ENCODE measurements around the gene TOX2.

The TOX2 gene

DNA sequence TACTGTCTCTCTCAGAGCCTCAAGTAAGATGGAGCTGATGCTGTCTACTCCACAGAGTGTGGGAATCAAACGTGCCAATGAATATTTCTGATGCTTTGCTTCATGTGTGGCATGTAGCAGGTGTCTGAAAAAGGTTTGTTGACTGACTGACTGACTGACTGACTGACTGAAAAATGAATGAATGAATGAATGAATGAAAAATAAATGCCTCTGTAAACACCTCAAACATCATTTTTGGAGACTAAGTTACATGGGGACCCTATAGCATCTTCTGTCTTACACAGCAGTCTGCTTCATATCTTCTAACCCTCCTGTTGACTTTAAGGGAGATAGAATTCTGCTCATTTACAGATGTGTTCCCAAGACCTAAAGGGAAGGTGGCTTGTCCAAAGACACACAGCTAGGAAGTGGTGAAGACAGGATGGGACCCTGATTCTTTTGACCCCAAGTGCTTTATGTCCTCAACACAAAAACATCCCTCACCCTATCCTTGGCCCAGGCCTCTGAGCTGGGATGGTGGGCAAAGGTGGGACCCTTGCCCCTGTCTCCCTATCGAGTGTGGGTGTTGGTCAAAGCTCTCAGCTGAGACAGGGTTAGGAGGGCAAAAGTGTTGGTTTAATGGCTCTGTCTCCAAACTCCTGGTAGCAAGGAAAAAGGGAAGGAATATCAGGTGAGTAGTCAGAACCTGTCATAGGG lies 104.4 kb downstream of the TOX2 start:
- H3K27me3 ChIP-seq (ENCODE audit: control insufficient read depth in 5 of 5, insufficient read depth in 4 of 5, low read length in 5 of 5) = peaks cover 0 to 29% (median 18%) of the 10 kb centered on the region in 5 donors
- H3K36me3 ChIP-seq (ENCODE audit: control insufficient read depth in 5 of 5, insufficient read depth in 5 of 5, low read length in 5 of 5) = no peaks in the 10 kb centered on the region
- no peak overlapping the region for H3K27ac ChIP-seq (ENCODE audit: low read depth, low read length)
- no peak overlapping the region for H3K9ac ChIP-seq (ENCODE audit: low read length in 5 of 5)
- H3K4me1 ChIP-seq (ENCODE audit: control insufficient read depth in 5 of 5, insufficient read depth in 5 of 5, low read length in 5 of 5) = peaks cover 0 to 9% (median 3%) of the 10 kb centered on the region in 5 donors
- no peaks in the 10 kb centered on the region for H3K9me3 ChIP-seq (ENCODE audit: control insufficient read depth in 5 of 5, low read length in 5 of 5)
- no peak overlapping the region for H3K4me3 ChIP-seq (ENCODE audit: low read depth in 1 of 5, low read length in 5 of 5)

DNA sequence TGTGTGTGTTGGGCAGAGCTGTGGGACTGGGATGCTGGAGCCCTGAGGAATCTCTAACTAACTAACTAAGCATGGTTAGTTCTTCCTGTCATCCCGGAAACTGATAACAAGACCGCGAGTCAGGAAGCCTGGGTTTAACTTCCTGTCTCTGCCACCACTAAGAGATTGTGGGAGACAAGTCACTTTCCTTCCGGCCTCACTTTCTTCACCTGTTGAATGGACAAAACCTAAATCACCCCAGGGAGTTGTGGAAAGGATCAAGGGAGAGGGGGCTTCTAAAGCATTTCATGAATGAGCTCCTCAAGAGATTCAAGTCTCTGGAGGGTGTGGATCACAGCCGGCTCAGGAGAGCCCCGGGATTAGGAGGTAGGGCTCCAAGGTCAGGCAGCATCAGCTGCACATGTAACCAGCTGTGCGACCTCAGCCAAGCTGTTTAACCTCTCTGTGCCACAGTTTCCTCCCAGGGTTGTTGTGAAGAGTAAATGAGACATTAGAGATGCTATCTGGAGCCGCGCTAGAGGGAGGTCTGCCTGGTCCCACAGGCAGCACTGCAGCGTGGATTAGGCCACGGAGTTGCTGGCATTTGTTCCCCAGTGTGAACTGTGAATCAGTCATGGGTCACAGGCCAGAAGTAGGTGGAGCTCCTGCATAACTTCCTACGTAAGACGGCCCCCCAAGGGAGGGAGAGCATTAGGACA lies 105.1 kb downstream of the TOX2 start:
- Histone ChIP-seq H3K4me1 (ENCODE audit: control insufficient read depth in 5 of 5, insufficient read depth in 5 of 5, low read length in 5 of 5) (peaks cover 0 to 9% (median 2%) of the 10 kb centered on the region in 5 donors), H3K36me3 (ENCODE audit: control insufficient read depth in 5 of 5, insufficient read depth in 5 of 5, low read length in 5 of 5) (no peaks in the 10 kb centered on the region), H3K4me3 (ENCODE audit: low read depth in 1 of 5, low read length in 5 of 5) (no peak overlapping the region), H3K9me3 (ENCODE audit: control insufficient read depth in 5 of 5, low read length in 5 of 5) (no peaks in the 10 kb centered on the region), H3K9ac (ENCODE audit: low read length in 5 of 5) (no peak overlapping the region), H3K27me3 (ENCODE audit: control insufficient read depth in 5 of 5, insufficient read depth in 4 of 5, low read length in 5 of 5) (peaks cover 0 to 25% (median 11%) of the 10 kb centered on the region in 5 donors), H3K27ac (ENCODE audit: low read depth, low read length) (no peak overlapping the region)

DNA sequence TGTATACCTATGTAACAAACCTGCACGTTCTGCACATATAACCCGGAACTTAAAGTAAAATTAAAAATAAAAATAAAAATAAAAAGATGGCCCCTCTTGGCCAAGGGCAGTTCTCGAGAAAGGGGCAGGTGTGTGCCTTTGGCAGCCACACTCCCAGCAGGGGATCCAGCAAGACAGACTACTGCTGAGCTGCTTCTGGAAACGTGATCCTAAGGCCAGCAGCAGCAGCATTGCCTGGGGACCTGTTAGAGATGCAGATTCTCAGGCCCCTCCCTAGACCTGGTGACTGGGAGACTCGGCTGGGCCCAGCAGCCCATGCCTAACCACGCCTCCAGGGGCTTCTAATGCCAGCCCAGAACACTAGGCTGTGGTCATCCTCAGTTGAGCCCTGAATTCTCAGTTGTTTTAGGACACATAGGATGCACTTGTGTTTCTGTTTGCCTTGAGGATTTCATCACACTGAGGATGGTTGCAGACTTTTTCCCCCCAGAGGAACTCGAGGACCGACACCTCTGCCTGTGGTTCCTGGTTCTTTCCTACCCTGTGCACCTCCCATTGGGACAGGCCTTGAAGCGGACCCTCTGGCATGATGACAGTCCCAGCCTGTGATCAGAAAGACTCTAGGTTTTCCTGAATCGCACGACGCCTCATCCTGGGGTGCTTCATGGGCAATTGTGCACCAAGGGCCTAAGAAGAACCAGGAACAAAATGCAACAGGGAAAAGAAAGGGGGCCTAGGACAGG lies 105.9 kb downstream of the TOX2 start:
- Histone ChIP-seq H3K9ac (ENCODE audit: low read length in 5 of 5) (no peak overlapping the region), H3K27me3 (ENCODE audit: control insufficient read depth in 5 of 5, insufficient read depth in 4 of 5, low read length in 5 of 5) (peaks cover 0 to 28% (median 9%) of the 10 kb centered on the region in 5 donors), H3K9me3 (ENCODE audit: control insufficient read depth in 5 of 5, low read length in 5 of 5) (no peaks in the 10 kb centered on the region), H3K4me3 (ENCODE audit: low read depth in 1 of 5, low read length in 5 of 5) (no peak overlapping the region), H3K4me1 (ENCODE audit: control insufficient read depth in 5 of 5, insufficient read depth in 5 of 5, low read length in 5 of 5) (peaks cover 0 to 9% (median 2%) of the 10 kb centered on the region in 5 donors), H3K27ac (ENCODE audit: low read depth, low read length) (no peak overlapping the region), H3K36me3 (ENCODE audit: control insufficient read depth in 5 of 5, insufficient read depth in 5 of 5, low read length in 5 of 5) (no peaks in the 10 kb centered on the region)

DNA sequence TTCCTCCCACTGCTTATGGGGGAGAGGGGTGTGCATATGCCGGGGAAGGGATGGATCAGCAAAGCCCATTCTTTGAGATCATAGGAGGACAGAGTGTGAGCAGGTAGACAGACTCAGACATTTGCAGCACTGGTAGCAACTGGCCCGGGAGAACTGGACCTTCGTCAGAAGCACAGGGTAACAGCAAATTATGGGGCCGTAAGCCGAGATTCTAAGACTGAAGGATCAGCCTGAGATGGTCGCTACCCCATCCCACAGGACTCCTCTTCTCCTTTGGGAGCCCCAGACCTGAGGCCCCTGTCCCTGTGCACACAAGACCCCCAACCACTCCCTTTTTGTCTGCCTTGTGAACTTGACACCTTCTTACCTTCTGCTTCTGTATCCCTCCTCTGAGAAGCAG lies 106.5 kb downstream of the TOX2 start:
- Histone ChIP-seq H3K9me3 (ENCODE audit: control insufficient read depth in 5 of 5, low read length in 5 of 5) (no peaks in the 10 kb centered on the region), H3K36me3 (ENCODE audit: control insufficient read depth in 5 of 5, insufficient read depth in 5 of 5, low read length in 5 of 5) (no peaks in the 10 kb centered on the region), H3K27me3 (ENCODE audit: control insufficient read depth in 5 of 5, insufficient read depth in 4 of 5, low read length in 5 of 5) (peaks cover 0 to 24% (median 9%) of the 10 kb centered on the region in 5 donors), H3K4me1 (ENCODE audit: control insufficient read depth in 5 of 5, insufficient read depth in 5 of 5, low read length in 5 of 5) (peaks cover 0 to 9% (median 2%) of the 10 kb centered on the region in 5 donors), H3K9ac (ENCODE audit: low read length in 5 of 5) (no peak overlapping the region), H3K27ac (ENCODE audit: low read depth, low read length) (no peak overlapping the region), H3K4me3 (ENCODE audit: low read depth in 1 of 5, low read length in 5 of 5) (no peak overlapping the region)

DNA sequence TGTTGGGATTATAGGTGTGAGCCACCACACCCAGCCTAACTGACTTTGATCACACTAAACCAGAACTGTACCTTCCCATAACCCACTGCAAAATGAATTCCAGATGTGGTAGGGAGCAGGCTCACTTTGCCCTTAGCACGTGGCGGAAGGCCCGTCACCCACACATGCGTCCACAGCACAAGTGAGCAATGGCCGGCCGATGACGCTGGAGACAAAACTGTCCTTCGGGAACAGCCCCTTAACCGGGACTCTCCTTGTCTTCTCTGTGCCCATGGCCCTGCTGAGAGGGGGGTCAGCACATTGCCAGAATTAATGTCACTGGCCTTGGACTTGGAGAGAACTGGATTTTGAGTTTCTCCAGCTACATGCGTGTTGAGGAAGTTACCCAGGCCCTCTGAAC lies 107.2 kb downstream of the TOX2 start:
- peaks cover 0 to 10% (median 2%) of the 10 kb centered on the region in 5 donors for H3K4me1 ChIP-seq (ENCODE audit: control insufficient read depth in 5 of 5, insufficient read depth in 5 of 5, low read length in 5 of 5)
- H3K36me3 ChIP-seq (ENCODE audit: control insufficient read depth in 5 of 5, insufficient read depth in 5 of 5, low read length in 5 of 5) = no peaks in the 10 kb centered on the region
- no peak overlapping the region for H3K27ac ChIP-seq (ENCODE audit: low read depth, low read length)
- H3K9me3 ChIP-seq (ENCODE audit: control insufficient read depth in 5 of 5, low read length in 5 of 5) = no peaks in the 10 kb centered on the region
- H3K9ac ChIP-seq (ENCODE audit: low read length in 5 of 5) = no peak overlapping the region
- H3K4me3 ChIP-seq (ENCODE audit: low read depth in 1 of 5, low read length in 5 of 5) = no peak overlapping the region
- H3K27me3 ChIP-seq (ENCODE audit: control insufficient read depth in 5 of 5, insufficient read depth in 4 of 5, low read length in 5 of 5) = peaks cover 0 to 22% (median 9%) of the 10 kb centered on the region in 5 donors

DNA sequence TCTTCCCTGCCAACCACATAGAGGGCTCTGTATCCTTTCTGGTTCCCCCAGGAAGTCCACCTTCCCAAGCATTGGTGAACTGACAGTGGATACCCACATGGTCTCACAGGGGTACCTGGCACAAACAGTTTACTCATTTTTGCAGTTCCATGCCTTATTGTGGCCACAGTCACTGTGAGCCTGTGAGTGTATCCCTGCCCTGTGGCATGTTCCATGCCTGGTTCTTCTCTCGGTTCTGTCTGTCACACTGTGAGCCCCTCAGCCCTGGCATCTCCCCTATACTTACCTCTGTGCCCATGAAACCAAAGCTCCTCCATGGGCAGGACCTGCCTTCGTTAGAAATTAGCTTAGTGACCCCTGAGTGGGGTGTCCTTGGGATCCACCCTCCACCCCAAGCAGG lies 107.8 kb downstream of the TOX2 start:
- no peak overlapping the region for H3K4me3 ChIP-seq (ENCODE audit: low read depth in 1 of 5, low read length in 5 of 5)
- H3K36me3 ChIP-seq (ENCODE audit: control insufficient read depth in 5 of 5, insufficient read depth in 5 of 5, low read length in 5 of 5) = no peaks in the 10 kb centered on the region
- no peaks in the 10 kb centered on the region for H3K9me3 ChIP-seq (ENCODE audit: control insufficient read depth in 5 of 5, low read length in 5 of 5)
- H3K27me3 ChIP-seq (ENCODE audit: control insufficient read depth in 5 of 5, insufficient read depth in 4 of 5, low read length in 5 of 5) = peaks cover 0 to 19% (median 9%) of the 10 kb centered on the region in 5 donors
- no peak overlapping the region for H3K9ac ChIP-seq (ENCODE audit: low read length in 5 of 5)
- H3K4me1 ChIP-seq (ENCODE audit: control insufficient read depth in 5 of 5, insufficient read depth in 5 of 5, low read length in 5 of 5) = peaks cover 0 to 10% (median 2%) of the 10 kb centered on the region in 5 donors
- H3K27ac ChIP-seq (ENCODE audit: low read depth, low read length) = no peak overlapping the region

DNA sequence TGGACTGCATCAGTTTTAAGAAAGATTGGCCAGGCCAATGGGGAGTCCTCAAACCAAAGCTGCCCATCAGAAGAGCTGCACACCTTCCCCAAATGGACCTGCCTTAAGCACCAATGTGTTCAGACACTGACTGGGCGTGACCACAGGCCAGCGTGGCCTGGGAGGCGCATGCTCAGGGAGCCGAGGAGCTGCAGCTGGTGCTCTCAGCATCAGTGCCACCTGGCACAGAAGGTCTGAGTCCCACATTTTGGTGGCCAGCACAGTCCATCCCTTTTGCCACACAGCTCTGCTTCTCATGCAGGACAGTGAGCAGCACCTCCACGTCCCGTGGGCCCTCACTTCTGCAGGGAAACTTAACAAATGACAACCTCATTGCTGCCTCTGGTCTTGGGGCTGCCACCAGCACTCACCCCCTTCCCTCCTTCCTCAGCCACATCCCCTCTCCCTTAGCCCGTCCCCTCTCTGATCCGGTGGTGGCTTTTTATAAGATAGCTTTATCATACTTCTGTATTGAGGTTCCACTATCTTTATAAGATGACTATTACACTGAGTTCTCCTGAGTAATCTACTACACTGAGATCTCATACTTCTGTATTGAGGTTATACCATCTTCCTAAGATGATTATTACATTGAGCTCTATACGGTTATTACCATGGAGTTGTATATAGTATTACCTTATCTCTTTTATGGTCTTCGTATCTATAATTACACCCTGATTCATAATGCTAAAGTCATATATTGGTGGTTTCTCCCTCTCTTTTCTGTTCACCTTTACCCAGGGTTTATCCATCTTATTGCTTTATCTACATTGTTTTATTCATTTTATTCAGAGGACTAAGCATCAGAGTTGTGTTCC lies 109.1 kb downstream of the TOX2 start:
- peaks cover 0 to 10% (median 2%) of the 10 kb centered on the region in 5 donors for H3K4me1 ChIP-seq (ENCODE audit: control insufficient read depth in 5 of 5, insufficient read depth in 5 of 5, low read length in 5 of 5)
- no peak overlapping the region for H3K4me3 ChIP-seq (ENCODE audit: low read depth in 1 of 5, low read length in 5 of 5)
- H3K9ac ChIP-seq (ENCODE audit: low read length in 5 of 5) = no peak overlapping the region
- no peaks in the 10 kb centered on the region for H3K36me3 ChIP-seq (ENCODE audit: control insufficient read depth in 5 of 5, insufficient read depth in 5 of 5, low read length in 5 of 5)
- H3K27ac ChIP-seq (ENCODE audit: low read depth, low read length) = no peak overlapping the region
- H3K9me3 ChIP-seq (ENCODE audit: control insufficient read depth in 5 of 5, low read length in 5 of 5) = no peaks in the 10 kb centered on the region
- H3K27me3 ChIP-seq (ENCODE audit: control insufficient read depth in 5 of 5, insufficient read depth in 4 of 5, low read length in 5 of 5) = peaks cover 0 to 14% (median 4%) of the 10 kb centered on the region in 5 donors

DNA sequence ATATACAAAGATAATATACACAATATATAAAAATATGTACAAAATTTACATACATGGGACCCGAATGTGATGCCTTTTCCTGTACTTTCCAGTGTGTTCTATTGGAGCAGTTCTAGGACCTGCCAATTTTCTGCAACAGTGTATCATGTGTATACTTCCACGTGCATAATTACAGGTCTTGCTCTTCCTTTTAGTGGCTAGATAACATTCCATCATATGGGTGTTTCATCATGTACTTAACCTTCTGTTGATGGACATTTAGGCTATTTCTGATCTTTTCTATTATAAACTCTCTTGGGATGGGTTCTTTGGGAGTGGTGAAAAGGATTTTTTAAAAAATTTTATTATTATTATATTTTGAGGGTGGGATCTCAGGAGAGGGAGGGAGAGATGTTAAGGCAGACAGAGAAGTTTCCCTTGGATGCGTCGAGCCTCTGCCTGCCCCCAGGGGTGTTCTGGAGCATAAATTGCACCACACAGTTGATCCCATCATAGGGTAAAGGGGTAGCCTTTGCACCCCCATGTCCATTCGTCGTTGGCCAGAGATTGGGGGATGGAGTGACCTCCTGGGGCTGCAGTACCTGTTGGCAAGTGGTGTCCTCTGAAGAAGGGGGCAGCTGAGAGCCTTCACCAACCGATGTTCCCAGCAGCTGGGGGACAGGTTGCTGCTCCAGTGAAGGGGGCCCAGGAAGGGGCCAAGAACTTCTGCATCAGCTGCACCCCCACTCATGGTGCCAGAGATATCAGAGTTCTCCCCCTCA lies 110.3 kb downstream of the TOX2 start:
- H3K9ac ChIP-seq (ENCODE audit: low read length in 5 of 5) = no peak overlapping the region
- peaks cover 0 to 13% (median 3%) of the 10 kb centered on the region in 5 donors for H3K27me3 ChIP-seq (ENCODE audit: control insufficient read depth in 5 of 5, insufficient read depth in 4 of 5, low read length in 5 of 5)
- H3K4me1 ChIP-seq (ENCODE audit: control insufficient read depth in 5 of 5, insufficient read depth in 5 of 5, low read length in 5 of 5) = peaks cover 0 to 4% (median 1%) of the 10 kb centered on the region in 5 donors
- no peak overlapping the region for H3K27ac ChIP-seq (ENCODE audit: low read depth, low read length)
- H3K36me3 ChIP-seq (ENCODE audit: control insufficient read depth in 5 of 5, insufficient read depth in 5 of 5, low read length in 5 of 5) = no peaks in the 10 kb centered on the region
- H3K9me3 ChIP-seq (ENCODE audit: control insufficient read depth in 5 of 5, low read length in 5 of 5) = no peaks in the 10 kb centered on the region
- H3K4me3 ChIP-seq (ENCODE audit: low read depth in 1 of 5, low read length in 5 of 5) = no peak overlapping the region

DNA sequence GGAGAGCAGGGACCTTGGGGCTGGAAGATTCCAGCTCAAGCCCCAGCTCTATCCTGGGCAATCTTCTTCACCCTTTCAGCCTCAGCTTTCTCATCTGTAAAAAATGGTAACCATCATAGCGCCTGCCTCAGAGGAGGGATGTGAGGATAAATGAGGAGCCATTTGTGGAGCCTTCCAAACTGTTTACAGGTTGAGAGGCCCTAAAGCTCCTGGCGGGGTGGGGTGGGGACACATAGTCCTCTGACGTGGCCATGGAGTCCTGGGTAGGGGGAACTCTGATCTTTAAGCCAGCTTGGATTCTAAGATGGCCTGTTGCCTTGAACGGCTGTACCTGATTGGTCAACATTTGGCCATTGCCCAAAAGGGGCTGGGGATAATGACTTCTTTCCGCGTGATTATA lies 111.1 kb downstream of the TOX2 start:
- H3K4me3 ChIP-seq (ENCODE audit: low read depth in 1 of 5, low read length in 5 of 5) = no peak overlapping the region
- no peaks in the 10 kb centered on the region for H3K9me3 ChIP-seq (ENCODE audit: control insufficient read depth in 5 of 5, low read length in 5 of 5)
- H3K36me3 ChIP-seq (ENCODE audit: control insufficient read depth in 5 of 5, insufficient read depth in 5 of 5, low read length in 5 of 5) = no peaks in the 10 kb centered on the region
- peaks cover 0 to 2% (median 0%) of the 10 kb centered on the region in 5 donors for H3K4me1 ChIP-seq (ENCODE audit: control insufficient read depth in 5 of 5, insufficient read depth in 5 of 5, low read length in 5 of 5)
- peaks cover 0 to 12% (median 2%) of the 10 kb centered on the region in 5 donors for H3K27me3 ChIP-seq (ENCODE audit: control insufficient read depth in 5 of 5, insufficient read depth in 4 of 5, low read length in 5 of 5)
- no peak overlapping the region for H3K27ac ChIP-seq (ENCODE audit: low read depth, low read length)
- H3K9ac ChIP-seq (ENCODE audit: low read length in 5 of 5) = no peak overlapping the region
